IMR-90 (cell line): ENCODE data around the gene KCNK15. TPM values are rescaled to one million over a fixed set of nuclear protein-coding genes. Genes with fewer than 3 reads are reported as not detected.
A peak's percentile ranks its signal among the peaks of the same experiment; 100 is the strongest.

Experiments
- ATAC-seq: fragments of 200-7000 bp; cut with Tn5 transposase; 2 replicates; pipeline ENCODE4 v1.9.1; 2020; ENCODE audit warnings: low read depth, mild to moderate bottlenecking, moderate library complexity
- BruUV-seq: library from RNA; stranded (reverse); fragments of 400-500 nt; replicated peaks from 2 replicates; lab custom pipeline; 2021; lab: Mats Ljungman, UMichigan
- CTCF ChIA-PET: fragments of 300-600 bp; formaldehyde crosslinking; extraction: SDS; loops from one replicate; lab custom pipeline; 2021; ENCODE audit warnings: antibody characterized with exemption; lab: Yijun Ruan, JAX
- POLR2A ChIA-PET: fragments of 300-600 bp; sonication (Branson Sonifier 250); formaldehyde crosslinking; loops from one replicate; lab custom pipeline; 2022; ENCODE audit warnings: antibody characterized with exemption; ENCODE audit not compliant: unreplicated experiment; lab: Charles Lee
- DNase-seq: peaks from one replicate; pipeline ENCODE4 v3.0.0; 2013
- H2AFZ ChIP-seq: replicated peaks from 2 replicates; pipeline ENCODE3; 2013; ENCODE audit warnings: low read length, mild to moderate bottlenecking; ENCODE audit not compliant: poor library complexity
- H2AK5ac ChIP-seq: 2 replicates; pipeline ENCODE4 v1.6.1; 2013; ENCODE audit warnings: low read depth, low read length, inconsistent platforms
- H2AK9ac ChIP-seq: replicated peaks from 2 replicates; pipeline ENCODE3; 2013; ENCODE audit warnings: mild to moderate bottlenecking, low read depth, low read length, moderate library complexity; ENCODE audit not compliant: poor library complexity
- H2BK120ac ChIP-seq: 2 replicates; pipeline ENCODE4 v1.6.1; 2013; ENCODE audit warnings: low read depth, low read length, inconsistent platforms
- H2BK15ac ChIP-seq: 3 replicates; pipeline ENCODE4 v1.6.1; 2013; ENCODE audit warnings: low read depth, low read length, inconsistent platforms
- H2BK20ac ChIP-seq: 2 replicates; pipeline ENCODE4 v1.6.1; 2013; ENCODE audit warnings: low read depth, mild to moderate bottlenecking, inconsistent platforms, low read length, moderate library complexity
- H2BK5ac ChIP-seq: 2 replicates; pipeline ENCODE4 v1.6.1; 2013; ENCODE audit warnings: mild to moderate bottlenecking, low read depth, low read length, inconsistent platforms; ENCODE audit not compliant: poor library complexity, severe bottlenecking
- H3K14ac ChIP-seq: replicated peaks from 2 replicates; pipeline ENCODE4 v1.6.1; 2013; ENCODE audit warnings: low read depth, low read length, inconsistent platforms
- H3K18ac ChIP-seq: 2 replicates; pipeline ENCODE4 v1.6.1; 2013; ENCODE audit warnings: low read depth, low read length, control low read depth
- H3K23ac ChIP-seq: 2 replicates; pipeline ENCODE4 v1.6.1; 2013; ENCODE audit warnings: low read depth, low read length, inconsistent platforms
- H3K27ac ChIP-seq: 2 replicates; pipeline ENCODE4 v1.5.1; 2013; ENCODE audit warnings: mild to moderate bottlenecking, control low read depth, low read length; ENCODE audit not compliant: insufficient read depth
- H3K27me3 ChIP-seq: 2 replicates; pipeline ENCODE4 v1.6.1; 2013; ENCODE audit warnings: low read length; ENCODE audit not compliant: control insufficient read depth, insufficient read depth
- H3K36me3 ChIP-seq: 2 replicates; pipeline ENCODE4 v1.6.1; 2013; ENCODE audit warnings: low read length, mixed read lengths; ENCODE audit not compliant: control insufficient read depth, insufficient read depth
- H3K4ac ChIP-seq: 2 replicates; pipeline ENCODE4 v1.6.1; 2013; ENCODE audit warnings: low read depth, low read length, inconsistent platforms
- H3K4me1 ChIP-seq: 2 replicates; pipeline ENCODE4 v1.6.1; 2013; ENCODE audit warnings: low read length, mixed read lengths; ENCODE audit not compliant: control insufficient read depth, insufficient read depth
- H3K4me2 ChIP-seq: 2 replicates; pipeline ENCODE4 v1.6.1; 2013; ENCODE audit warnings: low read depth, mild to moderate bottlenecking, control low read depth, low read length, moderate library complexity
- H3K4me3 ChIP-seq: 2 replicates; pipeline ENCODE4 v1.5.1; 2013; ENCODE audit warnings: low read depth, mild to moderate bottlenecking, control low read depth, low read length, moderate library complexity; ENCODE audit not compliant: insufficient read depth
- H3K56ac ChIP-seq: 2 replicates; pipeline ENCODE4 v1.6.1; 2013; ENCODE audit warnings: low read length, inconsistent platforms; ENCODE audit not compliant: insufficient read depth; ENCODE audit errors: extremely low read depth
- H3K79me1 ChIP-seq, 2 experiments: 2 replicates each; pipeline ENCODE4 v1.6.1; 2013; ENCODE audit warnings: low read length in 2 of 2, inconsistent platforms in 1 of 2, low read depth in 1 of 2
- H3K9ac ChIP-seq: 2 replicates; pipeline ENCODE4 v1.6.1; 2013; ENCODE audit warnings: low read depth, low read length, control low read depth
- H3K9me1 ChIP-seq: 2 replicates; pipeline ENCODE4 v1.6.1; 2013; ENCODE audit warnings: low read length, inconsistent platforms; ENCODE audit not compliant: insufficient read depth
- H3K9me3 ChIP-seq: 2 replicates; pipeline ENCODE4 v1.6.1; 2013; ENCODE audit warnings: low read length; ENCODE audit not compliant: control insufficient read depth, insufficient read depth
- H4K20me1 ChIP-seq: 2 replicates; pipeline ENCODE4 v1.6.1; 2013; ENCODE audit warnings: low read length, inconsistent platforms; ENCODE audit not compliant: insufficient read depth
- H4K5ac ChIP-seq: 2 replicates; pipeline ENCODE4 v1.6.1; 2013; ENCODE audit warnings: mild to moderate bottlenecking, low read depth, low read length, control low read depth
- H4K8ac ChIP-seq, 2 experiments: 2 replicates each; pipeline ENCODE4 v1.6.1; 2013; ENCODE audit warnings: low read depth in 2 of 2, low read length in 2 of 2, control low read depth in 1 of 2, inconsistent platforms in 1 of 2
- H4K91ac ChIP-seq: 2 replicates; pipeline ENCODE4 v1.6.1; 2013; ENCODE audit warnings: low read depth, low read length, inconsistent platforms; ENCODE audit not compliant: insufficient read depth
- CEBPB ChIP-seq: IDR thresholded peaks from 2 replicates; pipeline ENCODE4 v1.6.1; 2012; ENCODE audit warnings: low read depth, low read length, improper control_type of control experiment
- CHD1 ChIP-seq: IDR thresholded peaks from 2 replicates; pipeline ENCODE4 v1.6.1; 2012; ENCODE audit warnings: low read depth, low read length, improper control_type of control experiment
- FOS ChIP-seq: fragments of 150-350 bp; IDR thresholded peaks from 2 replicates; pipeline ENCODE4 v1.6.1; 2016; ENCODE audit warnings: low read depth, low read length
- MAFK ChIP-seq: IDR thresholded peaks from 2 replicates; pipeline ENCODE4 v1.6.1; 2012; ENCODE audit warnings: low read depth, low read length, improper control_type of control experiment
- MAZ ChIP-seq: IDR thresholded peaks from 2 replicates; pipeline ENCODE4 v1.6.1; 2012; ENCODE audit warnings: low read depth, mild to moderate bottlenecking, low read length, improper control_type of control experiment, moderate library complexity, borderline replicate concordance
- MXI1 ChIP-seq: IDR thresholded peaks from 2 replicates; pipeline ENCODE4 v1.6.1; 2012; ENCODE audit warnings: low read depth, mild to moderate bottlenecking, low read length, moderate library complexity, borderline replicate concordance
- NFE2L2 ChIP-seq: fragments of 150-350 bp; IDR thresholded peaks from 2 replicates; pipeline ENCODE4 v1.6.1; 2016; ENCODE audit warnings: low read depth, mild to moderate bottlenecking, low read length
- RCOR1 ChIP-seq: IDR thresholded peaks from 2 replicates; pipeline ENCODE4 v1.6.1; 2012; ENCODE audit warnings: mild to moderate bottlenecking, low read length, improper control_type of control experiment; ENCODE audit not compliant: insufficient replicate concordance
- SMC3 ChIP-seq: fragments of 150-350 bp; IDR thresholded peaks from 2 replicates; pipeline ENCODE4 v1.6.1; 2016; ENCODE audit warnings: low read depth, mild to moderate bottlenecking, antibody characterized with exemption, low read length, moderate library complexity
- WGBS, 2 experiments: methylation state at CpG; one replicate each; pipeline versions ENCODE4 v1.1.5 to v1.1.7; 2013; ENCODE audit warnings: missing lambda C conversion rate in 2 of 2; ENCODE audit not compliant: insufficient read length in 1 of 2; ENCODE audit errors: extremely low coverage in 2 of 2; 5-methylcytosine and 5-hydroxymethylcytosine counted together
- dilution Hi-C: fragments of 300-500 bp; cut with HindIII; formaldehyde crosslinking; loops from one replicate; pipeline ENCODE4 v1.14.3; 2018; ENCODE audit warnings: low sequenced_read_pairs; ENCODE audit not compliant: unreplicated experiment
- in situ Hi-C: fragments of 300-500 bp; cut with MboI; formaldehyde crosslinking; loops from 3 replicates; pipeline ENCODE4 v1.14.3; 2019; ENCODE audit warnings: low sequenced_read_pairs, inconsistent platforms, mixed read lengths
- intact Hi-C: fragments of 100-400 bp; cut with micrococcal nuclease; formaldehyde crosslinking; loops from 2 replicates; pipeline ENCODE4 v1.10.0; 2022
- polyA plus RNA-seq, 3 experiments: library from polyadenylated mRNA; depleted of rRNA; stranded (reverse); fragments of >200 nt; gene quantifications; 2 replicates each; pipeline ENCODE4 v1.2.3, GENCODE V29; 2012; ENCODE audit warnings: low replicate concordance in 1 of 3
- total RNA-seq: library from RNA; depleted of rRNA; stranded (reverse); fragments of >200 nt; gene quantifications from 2 replicates; pipeline ENCODE4 v1.2.3, GENCODE V29; 2012

Gene KCNK15
- total and polyA plus RNA-seq, 2 of the 4 experiments (the other 2 are of a cell fraction), result not detected

- H3K56ac ChIP-seq, result no peak overlapping the region
- TF ChIP-seq CEBPB (no peak), FOS (no peak), CHD1 (no peak), SMC3 (no peak), NFE2L2 (no peak), RCOR1 (no peak), MXI1 (no peak), MAFK (no peak), MAZ (no peak)
- no peak overlapping the region for H2BK120ac ChIP-seq
- no peak overlapping the region for H3K4ac ChIP-seq
- H3K9me3 ChIP-seq, result no peaks in the 10 kb centered on the region
- dilution Hi-C loops (no loop called here), intact Hi-C loops (no loop called here), in situ Hi-C loops (no loop called here)
- no peak overlapping the region for H3K18ac ChIP-seq
- H3K4me1 ChIP-seq, result no peaks in the 10 kb centered on the region
- H4K91ac ChIP-seq, result no peak overlapping the region
- no peak overlapping the region for H3K9ac ChIP-seq
- no peaks in the 10 kb centered on the region for H3K79me1 ChIP-seq
- no peak overlapping the region for H2AK9ac ChIP-seq
- no peak overlapping the region for H2BK5ac ChIP-seq
- H3K4me2 ChIP-seq, result no peak overlapping the region
- H3K9me1 ChIP-seq, result peaks cover 4% of the 10 kb centered on the region; the same call in 1 of the 2 replicates
- POLR2A ChIA-PET, result no interaction called here
- no peak overlapping the region for H4K8ac ChIP-seq
- H3K27ac ChIP-seq, result no peak overlapping the region
- WGBS, 2 experiments, result no CpG with 5 or more reads among the region's 7 CpGs
- H2AK5ac ChIP-seq, result no peak overlapping the region
- H3K4me3 ChIP-seq, result no peak overlapping the region
- peaks cover 35% of the 10 kb centered on the region for H3K27me3 ChIP-seq
- no peak overlapping the region for H2BK20ac ChIP-seq
- CTCF ChIA-PET, result no interaction called here
- H4K20me1 ChIP-seq, result no peaks in the 10 kb centered on the region
- peak overlapping the region; percentile 52 for H2AFZ ChIP-seq
- ATAC-seq (no peak), DNase-seq (no peak)
- no peak overlapping the region for H2BK15ac ChIP-seq
- no TSS peak for BruUV-seq
- no peaks in the 10 kb centered on the region for H3K36me3 ChIP-seq
- H3K23ac ChIP-seq, result no peak overlapping the region
- H4K5ac ChIP-seq, result no peak overlapping the region
- H3K14ac ChIP-seq, result no peak overlapping the region
Measured at GRCh38 chr20:44765701-44766347, 20.2 kb downstream of the KCNK15 start.
